Ovary (tissue), 3 donors: ENCODE data around the gene ARHGEF19.

Experiments used
- CTCF ChIP-seq, 3 donors: fragments of 450-650 bp in 2 of 3; fragments of 200-600 bp in 1 of 3; IDR thresholded peaks; one replicate each; pipeline versions ENCODE4 v1.5.1 to v1.8.0; 2016 to 2022; ENCODE audit warnings: antibody characterized with exemption in 3 of 3, mild to moderate bottlenecking in 1 of 3
- EP300 ChIP-seq: sonication (generic); formaldehyde crosslinking; IDR thresholded peaks from one replicate; pipeline ENCODE4 v1.6.1; 2017; ENCODE audit warnings: antibody characterized with exemption
- POLR2A ChIP-seq: fragments of 450-650 bp; IDR thresholded peaks from one replicate; pipeline ENCODE4 v1.6.1; 2017; ENCODE audit warnings: antibody characterized with exemption, mild to moderate bottlenecking, moderate library complexity
- donor health status: DM: no; HTN: no; CAD: no.

- no peak for TF ChIP-seq CTCF (IDR thresholded peaks at IDR 0.05)
- peak; percentile 81 for TF ChIP-seq POLR2A
- no peak for TF ChIP-seq EP300
These were observed 56.7 kb downstream of the ARHGEF19 start, which contains the start of gene EPHA2 for GRCh38 chr1:16155537-16156410.
